Measurements from ENCODE around the gene MBD3L5. TPM values are rescaled to one million over a fixed set of nuclear protein-coding genes. Genes with fewer than 3 reads are reported as not detected.

MBD3L5 gene
- total RNA-seq, 1 experiment from 2014 or later, result not detected

GRCh38 chr19:7007859-7008258 is 22.5 kb upstream of the MBD3L5 start:
- no peak overlapping the region for H3K23ac ChIP-seq (ENCODE audit: insufficient read length, low read depth, low read length)
- Mint-ChIP-seq H3K4me3 (no peak overlapping the region), H3K9me3 (peaks cover 77 to 86% of the 10 kb centered on the region in 2 experiments), H3K36me3 (ENCODE audit: insufficient read depth in 1 of 3, low read depth in 3 of 3) (peaks cover 0 to 7% (median 6%) of the 10 kb centered on the region in 3 experiments; a peak in 4 of 7 replicates), H3K4me1 (no peaks in the 10 kb centered on the region), H3K27me3 (ENCODE audit: low read depth) (peaks cover 2% of the 10 kb centered on the region), H3K27ac (no peak overlapping the region; a peak in 1 of 7 replicates)
- H4K20me1 ChIP-seq (ENCODE audit: control insufficient read depth, insufficient read depth, insufficient read length), result no peaks in the 10 kb centered on the region
- H2BK20ac ChIP-seq (ENCODE audit: low read depth, low read length, poor library complexity, severe bottlenecking), result no peak overlapping the region
- no peak overlapping the region for H2BK15ac ChIP-seq (ENCODE audit: low read depth, low read length)
- no peak overlapping the region for H2AFZ ChIP-seq (ENCODE audit: low read length)
- no CpG with 5 or more reads among the region's 4 CpGs for WGBS (ENCODE audit: extremely low coverage, insufficient read length, low lambda C conversion rate)
- no peak overlapping the region for H3K27ac ChIP-seq (ENCODE audit: insufficient read length, low read depth, low read length)
- H4K5ac ChIP-seq (ENCODE audit: insufficient read length, low read depth, low read length), result no peak overlapping the region
- no peak overlapping the region for H3K14ac ChIP-seq (ENCODE audit: insufficient read depth, low read length)
- no peaks in the 10 kb centered on the region for H3K27me3 ChIP-seq (ENCODE audit: insufficient read depth, low read length)
- no peak overlapping the region for H2AK5ac ChIP-seq (ENCODE audit: insufficient read length, low read length)
- no peak for DNase-seq
- no peaks in the 10 kb centered on the region for H3K79me2 ChIP-seq (ENCODE audit: insufficient read depth, low read length)
- H3K18ac ChIP-seq (ENCODE audit: insufficient read length, low read depth, low read length), result no peak overlapping the region
- no peaks in the 10 kb centered on the region for H3K4me1 ChIP-seq (ENCODE audit: insufficient read depth, low read length)
- no peak for TF ChIP-seq CTCF (conservative IDR thresholded peaks at IDR 0.05)
- no peak overlapping the region for H4K8ac ChIP-seq (replicated peaks; ENCODE audit: insufficient read length, low read depth, low read length)
- H3K9me3 ChIP-seq (ENCODE audit: control insufficient read depth, low read depth, low read length), result peaks cover 19% of the 10 kb centered on the region
- H3T11ph ChIP-seq (ENCODE audit: low read length), result no peak overlapping the region
- H2BK12ac ChIP-seq (ENCODE audit: insufficient read length, low read depth, low read length), result no peak overlapping the region
- no peak overlapping the region for H3K4me2 ChIP-seq (ENCODE audit: insufficient read depth, insufficient read length, low read length)
- H2BK5ac ChIP-seq (ENCODE audit: insufficient read length, low read length), result no peak overlapping the region
- no peak overlapping the region for H3K4ac ChIP-seq (ENCODE audit: low read depth, low read length)
- no peak overlapping the region for H2BK120ac ChIP-seq (ENCODE audit: low read depth, low read length, poor library complexity, severe bottlenecking)
- no peaks in the 10 kb centered on the region for H3K23me2 ChIP-seq (ENCODE audit: insufficient read length, low read depth, low read length, poor library complexity, severe bottlenecking)
- H3K56ac ChIP-seq (ENCODE audit: insufficient read length, low read depth, low read length), result no peak overlapping the region
- H3K79me1 ChIP-seq (ENCODE audit: insufficient read depth, low read depth, low read length, poor library complexity, severe bottlenecking), result no peaks in the 10 kb centered on the region
- H3K9ac ChIP-seq (ENCODE audit: extremely low read depth, insufficient read length, low read length), result no peak overlapping the region
- no peak overlapping the region for H4K91ac ChIP-seq (ENCODE audit: insufficient read length, low read depth, low read length)

Data from H9 (cell line).